HL-60/S4 treated with phorbol 12-myristate 13-acetate at 8.2 ng/mL for 4 days and 3 days (cell line): Measurements from ENCODE around the gene CAMTA2.
"Not testable (repeated sequence)": the region's sequence is repeated elsewhere in the genome, so short reads cannot be mapped to it uniquely, and the experiment has no call there.

Experiments
- in situ Hi-C: fragments of 300-500 bp; cut with MboI; formaldehyde crosslinking; loops from 2 replicates; pipeline ENCODE4 v1.15.0; 2022; ENCODE audit warnings: low sequenced_read_pairs

Gene CAMTA2

DNA sequence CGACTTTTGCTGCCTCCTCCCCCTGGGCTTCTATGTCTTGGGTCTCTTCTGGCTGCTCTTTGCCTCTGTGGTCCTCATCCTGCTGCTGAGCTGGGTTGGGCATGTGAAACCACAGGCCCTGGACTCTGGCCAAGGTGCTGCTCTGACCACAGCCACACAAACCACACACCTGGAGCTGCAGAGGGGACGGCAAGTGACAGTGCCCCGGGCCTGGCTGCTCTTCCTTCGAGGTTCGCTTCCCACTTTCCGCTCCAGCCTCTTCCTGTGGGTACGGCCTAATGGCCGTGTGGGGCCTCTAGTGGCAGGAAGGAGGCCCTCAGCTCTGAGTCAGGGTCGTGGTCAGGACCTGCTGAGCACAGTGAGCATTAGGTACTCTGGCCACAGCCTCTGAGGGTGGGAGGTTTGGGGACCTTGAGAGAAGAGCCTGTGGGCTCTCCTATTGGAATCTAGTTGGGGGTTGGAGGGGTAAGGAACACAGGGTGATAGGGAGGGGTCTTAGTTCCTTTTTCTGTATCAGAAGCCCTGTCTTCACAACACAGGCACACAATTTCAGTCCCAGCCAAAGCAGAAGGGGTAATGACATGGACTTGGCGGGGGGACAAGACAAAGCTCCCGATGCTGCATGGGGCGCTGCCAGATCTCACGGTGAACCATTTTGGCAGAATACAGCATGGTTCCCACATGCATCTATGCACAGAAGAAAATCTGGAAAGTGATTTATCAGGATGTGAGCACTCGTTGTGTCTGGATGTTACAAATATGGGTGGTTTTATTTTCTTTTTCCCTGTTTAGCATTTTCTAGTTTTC is 53.1 kb downstream of the CAMTA2 start:
- in situ Hi-C loops: no loop called here

DNA sequence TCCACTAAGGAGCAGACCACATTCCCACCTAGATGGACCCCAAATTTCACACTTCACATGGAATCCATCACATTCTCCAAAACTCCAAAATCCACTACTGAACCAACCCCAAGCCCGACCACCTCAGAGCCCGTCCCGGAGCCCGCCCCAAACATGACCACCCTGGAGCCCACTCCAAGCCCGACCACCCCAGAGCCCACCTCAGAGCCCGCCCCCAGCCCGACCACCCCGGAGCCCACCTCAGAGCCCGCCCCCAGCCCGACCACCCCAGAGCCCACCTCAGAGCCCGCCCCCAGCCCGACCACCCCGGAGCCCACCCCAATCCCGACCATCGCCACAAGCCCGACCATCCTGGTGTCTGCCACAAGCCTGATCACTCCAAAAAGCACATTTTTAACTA is 53.8 kb downstream of the CAMTA2 start:
- in situ Hi-C loops: no loop called here

DNA sequence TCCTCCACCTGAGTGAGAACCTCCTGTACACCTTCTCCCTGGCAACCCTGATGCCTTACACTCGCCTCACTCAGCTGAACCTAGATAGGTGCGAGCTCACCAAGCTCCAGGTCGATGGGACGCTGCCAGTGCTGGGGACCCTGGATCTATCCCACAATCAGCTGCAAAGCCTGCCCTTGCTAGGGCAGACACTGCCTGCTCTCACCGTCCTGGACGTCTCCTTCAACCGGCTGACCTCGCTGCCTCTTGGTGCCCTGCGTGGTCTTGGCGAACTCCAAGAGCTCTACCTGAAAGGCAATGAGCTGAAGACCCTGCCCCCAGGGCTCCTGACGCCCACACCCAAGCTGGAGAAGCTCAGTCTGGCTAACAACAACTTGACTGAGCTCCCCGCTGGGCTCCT is 54.7 kb downstream of the CAMTA2 start:
- in situ Hi-C loops: no loop called here

DNA sequence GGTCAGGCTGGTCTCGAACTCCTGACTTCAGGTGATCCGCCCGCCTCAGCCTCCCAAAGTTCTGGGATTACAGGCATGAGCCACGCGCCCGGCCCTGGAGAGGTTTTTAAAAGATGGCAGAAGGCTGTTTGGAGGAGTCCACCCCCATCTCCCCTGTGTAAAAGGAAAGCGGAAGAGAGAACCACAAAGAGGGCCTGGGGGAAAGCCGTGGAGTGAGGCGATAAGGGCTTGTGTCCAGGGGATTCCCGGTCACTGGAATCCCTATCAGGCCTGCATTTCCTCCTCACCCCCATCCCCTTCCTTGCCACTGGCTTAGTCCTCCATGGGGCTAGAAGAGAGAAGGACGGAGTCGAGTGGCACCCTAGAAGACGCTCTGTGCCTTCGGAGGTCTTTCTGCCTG is 55.5 kb downstream of the CAMTA2 start, which contains the start of gene GP1BA:
Gene GP1BA (plus strand): TSS at position 315 of the 400 bp plus-strand sequence. CDS start 328 bp downstream, outside the sequence.
- in situ Hi-C loops: no loop called here

DNA sequence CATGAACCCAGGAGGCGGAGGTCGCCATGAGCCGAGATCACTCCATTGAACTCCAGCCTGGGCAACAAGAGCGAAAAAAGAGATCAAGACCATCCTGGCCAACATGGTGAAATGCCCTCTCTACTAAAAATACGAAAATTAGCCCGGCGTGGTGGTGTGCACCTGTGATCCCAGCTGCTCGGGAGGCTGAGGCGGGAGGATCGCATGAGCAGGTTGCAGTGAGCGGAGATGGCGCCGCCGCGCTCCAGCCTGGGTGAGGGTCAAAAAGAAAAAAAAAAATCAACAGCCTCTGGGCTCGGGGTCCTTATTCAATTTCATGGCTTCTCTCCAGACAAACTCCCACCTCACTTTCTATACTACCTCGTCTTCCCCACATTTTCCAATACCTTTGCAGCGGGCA is 58.6 kb downstream of the CAMTA2 start:
- in situ Hi-C loops: no loop called here

DNA sequence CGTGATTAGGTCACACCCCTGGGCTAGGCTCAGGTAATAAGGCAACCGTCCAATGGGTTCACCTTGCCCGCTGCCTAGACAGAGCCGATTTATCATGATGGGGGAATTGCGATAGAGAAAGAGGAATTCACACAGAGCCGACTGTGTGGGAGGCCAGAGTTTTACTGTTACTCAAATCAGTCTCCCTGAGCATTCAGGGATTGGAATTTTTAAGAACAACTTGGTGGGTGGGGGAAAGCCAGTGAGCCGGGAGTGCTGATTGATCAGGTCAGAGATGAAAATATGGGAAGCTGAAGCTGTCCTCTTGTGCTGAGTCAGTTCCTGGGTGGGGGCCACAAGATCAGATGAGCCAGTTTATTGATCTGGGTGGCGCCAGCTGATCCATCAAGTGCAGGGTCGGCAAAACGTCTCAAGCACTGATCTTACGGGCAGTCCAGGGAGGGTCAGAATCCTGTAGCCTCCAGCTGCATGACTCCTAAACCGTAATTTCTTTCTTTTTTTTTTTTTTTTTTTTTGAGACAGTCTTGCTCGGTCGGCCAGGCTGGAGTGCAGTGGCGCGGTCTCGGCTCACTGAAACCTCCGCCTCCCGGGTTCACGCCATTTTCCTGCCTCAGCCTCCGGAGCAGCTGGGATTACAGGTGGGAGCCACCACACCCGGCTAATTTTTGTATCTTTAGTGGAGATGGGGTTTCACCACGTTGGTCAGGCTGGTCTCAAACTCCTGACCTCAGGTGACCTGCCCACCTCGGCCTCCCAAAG is 60.7 kb downstream of the CAMTA2 start:
- in situ Hi-C loops: not testable (repeated sequence)

DNA sequence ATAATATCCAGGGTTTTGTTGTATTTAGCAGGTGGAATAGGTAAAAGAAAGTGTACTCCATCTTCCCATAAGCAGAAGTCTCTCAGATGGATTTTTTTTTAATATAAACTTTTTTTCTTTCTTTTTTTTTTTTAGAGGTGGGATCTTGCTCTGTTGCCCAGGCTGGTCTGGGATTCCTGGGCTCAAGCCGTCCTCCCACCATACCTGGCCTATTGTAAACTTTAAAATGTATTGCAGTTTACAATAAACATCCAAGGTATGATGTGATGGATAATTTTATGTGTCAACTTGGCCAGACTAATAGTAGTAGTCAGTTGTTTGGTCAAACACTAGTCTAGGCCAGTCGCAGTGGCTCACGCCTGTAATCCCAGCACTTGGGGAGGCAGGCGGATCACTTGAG is 66.2 kb downstream of the CAMTA2 start:
- in situ Hi-C loops: no loop called here

DNA sequence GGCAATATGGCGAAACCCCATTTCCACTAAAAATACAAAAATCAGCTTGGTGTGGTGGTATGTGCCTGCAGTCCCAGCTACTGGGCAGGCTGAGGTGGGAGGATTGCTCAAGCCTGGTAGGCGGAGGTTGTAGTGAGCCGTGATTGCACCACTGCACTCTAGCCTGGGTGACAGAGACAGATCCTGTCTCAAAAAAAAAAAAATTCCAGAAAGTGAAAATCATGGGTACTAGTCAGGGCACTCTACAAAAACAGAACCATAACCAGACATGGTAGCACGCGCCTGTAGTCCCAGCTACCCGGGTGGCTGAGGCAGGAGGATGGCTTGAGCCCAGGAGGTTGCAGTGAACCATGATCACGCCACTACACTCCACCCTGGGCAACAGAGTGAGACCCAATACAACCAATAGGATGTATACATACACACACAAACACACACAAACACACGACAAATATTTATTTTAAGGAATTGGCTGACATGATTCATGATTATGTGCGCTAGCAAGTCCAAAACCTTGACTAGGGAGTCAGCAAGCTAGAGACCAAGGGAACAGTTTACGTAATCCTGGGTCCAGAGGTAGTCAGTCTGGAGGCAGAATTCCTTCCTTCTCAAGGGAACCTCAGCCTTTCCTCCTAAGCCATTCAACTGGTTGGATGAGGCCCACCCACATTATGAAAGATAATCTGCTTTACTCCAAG is 67.0 kb downstream of the CAMTA2 start:
- in situ Hi-C loops: no loop called here

DNA sequence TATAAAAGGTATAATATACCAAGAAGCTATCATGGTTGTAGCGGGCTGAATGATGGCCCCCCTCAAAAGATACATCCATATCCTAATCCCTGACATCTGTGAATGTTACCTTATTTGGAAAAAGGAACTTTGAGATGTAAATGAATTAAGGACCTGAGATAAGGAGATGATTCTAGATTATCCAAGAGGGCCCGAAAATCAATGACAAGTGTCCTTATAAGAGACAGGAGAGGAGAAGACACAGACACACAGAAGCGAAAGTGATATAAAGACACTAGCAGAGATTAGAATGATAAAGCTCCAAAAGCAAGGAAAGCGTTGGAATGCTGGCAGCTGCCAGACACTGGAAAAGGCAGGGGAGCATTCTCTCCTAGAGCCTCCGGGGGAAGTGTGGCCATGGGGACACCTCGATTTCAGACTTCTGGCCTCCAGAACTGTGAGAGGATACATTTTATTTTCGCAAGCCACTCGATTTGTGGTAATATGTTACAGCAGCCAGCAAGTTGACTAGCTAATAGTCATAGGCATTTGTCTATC is 67.9 kb downstream of the CAMTA2 start:
- in situ Hi-C loops: no loop called here
